GM21367 (cell line): Measurements from ENCODE around the gene PIGBOS1.
A peak's percentile ranks its signal among the peaks of the same experiment; 100 is the strongest.

Experiments used
- ATAC-seq: cut with Tn5 transposase; IDR thresholded peaks from one replicate; pipeline ENCODE4 v1.9.1; 2021; ENCODE audit not compliant: unreplicated experiment

The PIGBOS1 gene

DNA sequence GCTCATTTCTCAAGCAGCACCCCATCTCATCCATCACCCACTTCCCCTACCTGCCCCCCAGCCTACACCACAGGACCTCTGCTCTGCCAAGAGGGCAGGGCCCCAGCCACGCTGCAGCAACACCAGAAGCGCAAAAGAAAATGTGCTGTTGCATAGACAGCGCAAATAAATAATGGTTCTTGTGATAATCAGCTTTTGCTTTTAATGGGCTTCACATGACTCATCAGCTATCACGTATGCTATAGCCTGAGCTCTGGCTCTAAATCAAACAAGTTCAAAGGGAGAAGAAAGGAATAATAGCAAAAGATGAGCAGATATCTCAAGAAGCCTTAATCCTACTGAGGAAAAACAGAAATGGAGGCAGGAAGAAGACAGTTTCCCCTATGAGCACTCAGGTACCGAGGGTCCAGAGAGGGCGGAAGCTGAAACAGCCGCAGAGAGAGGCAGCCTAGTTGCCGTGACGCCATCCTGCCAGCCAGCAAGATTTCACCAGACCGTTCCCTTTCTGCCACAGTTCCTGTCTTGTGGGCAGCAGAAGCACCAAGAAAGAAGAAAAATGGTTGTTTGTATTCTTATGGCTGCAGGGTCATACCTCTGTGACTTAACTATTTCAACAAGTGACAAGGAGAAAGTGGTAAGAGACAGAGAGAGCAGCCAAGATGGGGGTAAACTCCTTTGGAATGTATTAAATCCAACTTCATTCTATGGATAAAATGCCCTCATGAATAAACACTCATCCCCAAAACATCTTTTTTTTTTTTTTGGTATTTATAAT, 51.3 kb downstream of the PIGBOS1 start:
- peak; percentile 97 for ATAC-seq
